ENCODE measurements around the gene SOX18.
"Not testable (repeated sequence)": the region's sequence is repeated elsewhere in the genome, so short reads cannot be mapped to it uniquely, and the experiment has no call there.

SOX18 gene

GRCh38 chr20:64022671-64023360 is 26.6 kb downstream of the SOX18 start:
- DNase-seq (ENCODE audit: low read depth), result no peak

GRCh38 chr20:64021124-64021975 is 28.1 kb downstream of the SOX18 start:
- no peak for DNase-seq (ENCODE audit: low read depth)

GRCh38 chr20:64015635-64016034 is 33.8 kb downstream of the SOX18 start:
- no peak for DNase-seq (ENCODE audit: low read depth)

- not testable (repeated sequence) for DNase-seq (ENCODE audit: low read depth)
Measured at GRCh38 chr20:64012385-64013154, 36.9 kb downstream of the SOX18 start.

GRCh38 chr20:64011366-64011779 is 38.1 kb downstream of the SOX18 start:
- no peak for DNase-seq (ENCODE audit: low read depth)

GRCh38 chr20:64010711-64011237 is 38.7 kb downstream of the SOX18 start:
- no peak for DNase-seq (ENCODE audit: low read depth)

- DNase-seq (ENCODE audit: low read depth), result no peak
Measured at GRCh38 chr20:64009811-64010387, 39.5 kb downstream of the SOX18 start.

GRCh38 chr20:64006902-64007301 is 42.5 kb downstream of the SOX18 start:
- DNase-seq (ENCODE audit: low read depth), result no peak

- DNase-seq (ENCODE audit: low read depth), result no peak
Measured at GRCh38 chr20:64006490-64006889, 42.9 kb downstream of the SOX18 start.

- DNase-seq (ENCODE audit: low read depth), result peak; percentile 32
Measured at GRCh38 chr20:64005394-64005793, 44.0 kb downstream of the SOX18 start.

GRCh38 chr20:64003960-64004725 is 45.3 kb downstream of the SOX18 start:
- no peak for DNase-seq (ENCODE audit: low read depth)

GRCh38 chr20:64001607-64002011 is 47.8 kb downstream of the SOX18 start:
- DNase-seq (ENCODE audit: low read depth), result no peak

- DNase-seq (ENCODE audit: low read depth), result no peak
Measured at GRCh38 chr20:64000906-64001305, 48.5 kb downstream of the SOX18 start.
